NOMO-1 (cell line): Measurements from ENCODE around the gene OBSCN.

ENCODE experiments used
- DNase-seq, 2 experiments: peaks; one replicate each; lab custom pipeline; 2025; ENCODE audit not compliant: unreplicated experiment in 2 of 2; lab: John Stamatoyannopoulos, UW

The OBSCN gene

DNA sequence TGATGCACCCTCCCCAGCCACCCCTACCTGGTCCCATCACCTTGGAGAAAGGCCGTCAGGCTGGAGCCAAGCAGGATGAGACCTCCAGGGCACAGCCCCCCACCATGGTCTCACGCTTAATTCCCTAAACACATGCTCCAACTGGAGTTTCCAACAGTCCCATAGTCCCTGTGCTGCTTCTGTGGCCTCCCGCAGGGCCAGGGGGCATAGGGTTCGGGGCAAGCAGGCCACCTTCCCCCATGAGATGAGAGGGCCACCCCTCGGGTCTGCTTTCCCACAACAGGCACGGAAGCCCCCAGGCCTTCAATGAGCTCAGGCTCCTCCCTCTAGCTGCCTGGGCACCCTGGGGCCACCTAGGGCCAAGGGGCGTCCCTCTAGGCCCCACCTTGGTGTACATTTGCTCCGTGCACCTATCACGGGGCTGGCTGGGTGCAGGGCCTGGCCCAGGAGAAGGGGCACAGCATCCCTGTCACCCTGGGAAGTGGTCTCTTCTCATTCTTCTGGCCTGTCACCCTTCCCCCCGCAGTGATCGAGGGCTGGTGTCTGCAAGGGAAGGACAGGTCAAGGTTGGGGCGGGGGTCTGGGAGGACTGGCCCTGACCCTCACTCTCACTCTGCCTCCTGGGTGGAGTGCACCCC lies 156.3 kb downstream of the OBSCN start:
- no peak for DNase-seq

DNA sequence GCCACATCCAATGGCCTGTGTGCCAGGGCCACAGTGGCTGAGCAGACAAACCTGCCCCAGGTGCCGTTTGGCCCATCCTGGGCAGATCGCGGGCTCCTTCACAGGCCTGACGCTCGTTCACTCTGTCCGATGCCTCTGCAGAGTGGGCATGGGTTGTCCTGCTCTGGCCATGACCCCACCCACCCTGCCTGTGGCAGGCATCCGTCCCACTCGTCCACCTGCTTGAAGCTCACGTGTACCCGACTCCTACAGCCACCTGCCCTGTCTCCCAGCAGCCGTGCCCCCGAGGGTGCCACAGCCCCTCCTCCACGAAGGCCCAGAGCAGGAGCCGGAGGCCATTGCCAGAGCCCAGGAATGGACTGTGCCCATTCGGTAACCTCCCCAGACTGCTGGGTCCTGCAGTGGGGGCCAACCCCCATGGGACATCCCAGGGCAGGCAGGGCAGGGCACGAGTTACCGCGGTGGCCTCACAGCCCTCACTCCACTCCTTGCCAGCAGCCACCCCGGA lies 156.9 kb downstream of the OBSCN start:
- DNase-seq, result no peak

DNA sequence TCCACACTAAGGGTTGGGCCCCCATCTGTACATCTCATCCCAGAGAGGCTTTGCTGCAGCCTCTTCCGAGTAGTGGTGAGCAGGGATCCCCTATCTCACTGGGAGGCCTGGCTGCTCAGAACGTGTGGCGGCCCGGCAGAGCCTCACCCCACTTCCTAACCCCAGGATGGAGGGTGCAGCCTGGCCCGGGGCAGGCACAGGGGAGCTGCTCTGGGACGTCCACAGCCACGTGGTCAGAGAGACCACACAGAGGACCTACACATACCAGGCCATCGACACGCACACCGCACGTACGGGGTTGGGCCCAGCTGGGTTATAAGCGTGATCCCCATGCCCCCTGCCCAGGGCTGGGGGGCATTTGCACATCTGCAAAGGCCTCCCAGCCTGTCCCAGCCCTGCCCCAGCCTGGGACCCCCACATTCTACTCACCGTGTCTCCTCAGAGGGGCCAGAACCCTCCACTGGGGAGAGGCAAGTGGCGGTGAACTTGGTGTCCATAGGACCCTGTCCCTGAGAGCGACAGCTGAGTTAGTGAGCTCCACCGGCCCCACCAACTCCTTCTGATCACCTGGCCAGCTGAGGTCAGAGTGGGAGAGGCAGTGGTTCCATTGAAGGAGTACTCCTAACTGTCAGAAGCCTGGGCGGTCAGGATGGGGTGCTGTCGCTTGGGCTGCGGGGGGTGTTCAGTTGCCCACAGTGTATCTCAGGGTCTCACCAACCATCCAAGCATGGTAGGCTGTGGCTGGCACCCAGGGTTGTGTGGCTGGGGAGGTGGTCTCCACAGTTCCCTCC lies 157.6 kb downstream of the OBSCN start:
- no peak for DNase-seq

DNA sequence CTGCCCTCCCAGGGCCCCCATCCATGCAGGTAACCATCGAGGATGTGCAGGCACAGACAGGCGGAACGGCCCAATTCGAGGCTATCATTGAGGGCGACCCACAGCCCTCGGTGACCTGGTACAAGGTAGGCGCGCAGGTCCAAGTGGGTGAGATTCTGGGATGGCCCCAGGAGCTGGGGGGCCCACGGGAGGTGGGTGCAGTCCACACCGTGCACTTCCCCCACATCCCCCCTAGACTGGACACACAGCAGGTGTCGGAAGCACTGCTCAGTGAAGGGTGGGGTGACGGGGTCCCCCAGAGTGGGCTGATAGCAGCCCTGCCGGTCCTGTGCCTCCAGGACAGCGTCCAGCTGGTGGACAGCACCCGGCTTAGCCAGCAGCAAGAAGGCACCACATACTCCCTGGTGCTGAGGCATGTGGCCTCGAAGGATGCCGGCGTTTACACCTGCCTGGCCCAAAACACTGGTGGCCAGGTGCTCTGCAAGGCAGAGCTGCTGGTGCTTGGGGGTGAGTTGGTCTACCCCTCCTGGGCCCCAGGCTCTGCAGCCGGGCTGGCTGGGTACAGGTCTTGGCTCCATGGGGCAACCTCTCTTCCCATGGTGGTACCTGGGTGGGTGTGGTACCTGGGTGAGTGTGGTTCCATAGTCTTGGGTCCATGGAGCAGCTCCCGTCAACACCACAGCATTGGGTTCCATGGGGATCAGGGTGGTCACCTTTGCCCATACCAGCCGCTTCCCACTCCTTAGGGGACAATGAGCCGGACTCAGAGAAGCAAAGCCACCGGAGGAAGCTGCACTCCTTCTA lies 158.4 kb downstream of the OBSCN start:
- DNase-seq, result no peak

DNA sequence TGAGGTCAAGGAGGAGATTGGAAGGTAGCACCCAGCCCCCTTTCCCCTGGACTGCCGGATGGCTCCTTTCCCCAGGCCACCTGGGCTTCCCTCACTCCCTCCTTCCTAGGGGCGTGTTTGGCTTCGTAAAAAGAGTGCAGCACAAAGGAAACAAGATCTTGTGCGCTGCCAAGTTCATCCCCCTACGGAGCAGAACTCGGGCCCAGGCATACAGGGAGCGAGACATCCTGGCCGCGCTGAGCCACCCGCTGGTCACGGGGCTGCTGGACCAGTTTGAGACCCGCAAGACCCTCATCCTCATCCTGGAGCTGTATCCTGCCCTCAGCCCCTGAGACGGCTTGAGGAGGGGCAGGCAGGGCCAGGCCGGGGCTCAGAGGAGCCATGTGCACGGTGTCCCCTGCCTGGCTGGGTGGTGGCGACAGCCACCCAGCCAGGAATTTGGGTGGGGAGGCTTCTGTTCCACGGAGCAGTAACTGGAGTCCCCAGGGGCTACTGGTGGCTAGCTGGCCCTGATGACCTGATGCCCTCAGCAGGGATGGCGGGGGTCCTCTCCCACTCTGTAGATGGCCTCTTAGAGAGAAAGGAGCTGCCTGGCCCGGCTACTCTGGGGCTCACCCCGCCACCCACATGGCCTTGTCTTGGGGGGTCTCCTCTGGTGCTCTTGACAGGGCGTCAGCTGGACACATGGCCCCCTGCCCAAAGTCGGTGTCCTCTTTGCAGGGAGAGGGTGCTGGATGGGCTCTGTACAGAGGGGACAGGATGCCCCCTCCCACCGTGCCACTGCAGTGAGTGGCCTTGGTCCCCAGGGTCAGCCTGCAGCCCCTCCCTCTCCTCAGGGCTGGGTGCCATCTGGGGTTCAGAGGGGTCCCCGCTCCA lies 159.3 kb downstream of the OBSCN start:
- no peak for DNase-seq

DNA sequence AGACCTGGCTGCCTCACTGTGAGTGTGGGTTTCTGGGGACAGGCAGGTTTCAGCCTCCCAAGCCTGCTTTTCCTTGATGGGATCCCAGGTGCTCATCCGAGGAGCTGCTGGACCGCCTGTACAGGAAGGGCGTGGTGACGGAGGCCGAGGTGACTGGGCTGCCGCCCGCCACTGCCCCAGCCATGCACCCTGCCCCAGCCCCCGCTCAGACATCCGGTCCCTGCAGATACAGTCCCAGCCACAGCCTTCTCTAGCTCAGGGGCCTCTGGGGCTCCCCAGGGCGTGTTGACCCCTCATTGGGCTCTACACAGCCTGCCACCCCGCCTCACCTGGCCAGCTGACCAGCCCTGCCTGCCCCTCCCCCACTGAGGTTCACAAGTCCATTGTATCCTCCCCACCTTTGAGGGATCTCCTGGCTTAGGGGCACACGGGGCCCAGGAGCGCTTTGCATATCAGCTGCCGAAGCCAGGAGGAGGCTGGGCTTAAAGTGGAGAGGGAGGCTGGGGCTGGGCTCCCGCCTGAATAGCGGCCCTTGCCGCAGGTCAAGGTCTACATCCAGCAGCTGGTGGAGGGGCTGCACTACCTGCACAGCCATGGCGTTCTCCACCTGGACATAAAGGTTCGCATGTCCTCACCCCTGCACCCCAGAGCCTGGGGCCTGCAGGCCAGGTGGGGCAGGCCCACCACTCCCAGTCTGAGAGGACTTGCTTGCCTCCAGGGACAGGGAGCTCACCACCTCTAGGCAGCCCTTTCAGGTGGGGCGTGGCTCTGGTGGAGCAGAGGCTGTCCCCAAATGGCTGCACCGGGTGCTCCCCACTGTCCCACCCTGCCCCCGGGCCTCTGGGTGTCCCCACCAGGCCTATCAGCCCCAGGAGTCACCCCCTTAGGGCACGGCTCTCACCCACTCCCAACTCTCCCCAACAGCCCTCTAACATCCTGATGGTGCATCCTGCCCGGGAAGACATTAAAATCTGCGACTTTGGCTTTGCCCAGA lies 160.3 kb downstream of the OBSCN start:
- DNase-seq, result no peak

DNA sequence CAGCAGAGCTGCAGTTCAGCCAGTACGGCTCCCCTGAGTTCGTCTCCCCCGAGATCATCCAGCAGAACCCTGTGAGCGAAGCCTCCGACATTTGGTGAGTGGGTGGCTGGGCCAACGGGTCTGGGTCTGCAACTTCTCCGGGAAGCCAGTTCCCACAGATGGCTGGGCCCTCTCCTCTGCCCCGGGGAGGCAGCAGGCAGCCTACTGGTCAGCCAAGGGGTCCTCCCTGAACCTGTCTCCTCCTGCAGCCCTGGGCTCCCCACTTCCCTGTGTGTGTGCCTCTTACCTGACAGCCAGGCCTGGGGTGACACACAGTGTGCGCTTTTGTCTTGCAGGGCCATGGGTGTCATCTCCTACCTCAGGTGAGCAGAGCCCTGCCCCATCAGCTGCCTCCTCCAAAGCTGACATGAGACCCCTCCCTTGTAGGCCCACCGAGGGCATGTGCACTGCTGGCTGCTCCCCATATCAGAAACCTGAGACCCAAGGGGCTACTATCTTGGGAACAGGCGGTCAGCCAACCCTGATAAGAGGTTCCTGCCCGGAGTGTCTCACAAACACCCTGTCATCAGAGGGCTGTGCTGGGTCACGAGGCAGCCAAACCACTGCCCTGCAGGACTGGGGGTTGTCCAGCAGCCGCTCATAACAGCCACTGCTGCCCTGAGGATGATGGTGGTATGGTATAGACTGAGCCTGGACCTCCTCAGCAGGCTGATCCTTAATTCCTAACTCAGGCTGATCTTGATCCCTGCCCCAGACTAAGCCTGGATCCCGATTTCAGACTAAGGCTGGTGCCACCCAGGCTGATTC lies 161.2 kb downstream of the OBSCN start:
- no peak for DNase-seq

DNA sequence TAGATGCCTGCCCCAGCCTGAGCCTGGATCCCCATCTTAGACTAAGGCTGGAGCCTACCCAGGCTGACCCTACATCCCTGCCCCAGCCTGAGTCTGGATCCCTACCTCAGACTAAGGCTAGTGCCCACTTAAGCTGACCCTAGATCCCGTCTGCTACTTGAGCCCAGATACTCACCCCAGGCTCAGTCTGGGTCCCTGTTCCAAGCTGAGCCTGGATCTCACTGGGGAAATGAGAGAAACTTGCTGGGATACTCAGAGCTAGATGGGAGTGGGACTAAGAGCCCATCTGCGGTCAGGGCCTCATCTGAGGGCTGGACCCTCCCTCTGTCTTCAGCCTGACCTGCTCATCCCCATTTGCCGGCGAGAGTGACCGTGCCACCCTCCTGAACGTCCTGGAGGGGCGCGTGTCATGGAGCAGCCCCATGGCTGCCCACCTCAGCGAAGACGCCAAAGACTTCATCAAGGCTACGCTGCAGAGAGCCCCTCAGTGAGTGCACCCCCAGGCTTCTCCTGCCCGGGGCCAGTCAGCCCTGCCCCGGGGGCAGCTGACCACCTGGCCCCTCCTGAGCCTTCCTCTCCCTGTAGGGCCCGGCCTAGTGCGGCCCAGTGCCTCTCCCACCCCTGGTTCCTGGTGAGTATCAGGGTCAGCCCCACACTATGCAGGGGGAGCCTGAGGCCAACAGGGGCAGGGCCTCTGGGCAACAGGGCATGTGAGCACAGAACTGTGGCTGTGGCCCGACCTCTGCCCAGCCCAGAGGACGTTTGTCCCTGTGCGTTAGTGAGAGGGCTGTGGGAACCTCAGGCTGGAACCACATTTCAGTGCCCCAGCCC lies 162.0 kb downstream of the OBSCN start:
- no peak for DNase-seq

DNA sequence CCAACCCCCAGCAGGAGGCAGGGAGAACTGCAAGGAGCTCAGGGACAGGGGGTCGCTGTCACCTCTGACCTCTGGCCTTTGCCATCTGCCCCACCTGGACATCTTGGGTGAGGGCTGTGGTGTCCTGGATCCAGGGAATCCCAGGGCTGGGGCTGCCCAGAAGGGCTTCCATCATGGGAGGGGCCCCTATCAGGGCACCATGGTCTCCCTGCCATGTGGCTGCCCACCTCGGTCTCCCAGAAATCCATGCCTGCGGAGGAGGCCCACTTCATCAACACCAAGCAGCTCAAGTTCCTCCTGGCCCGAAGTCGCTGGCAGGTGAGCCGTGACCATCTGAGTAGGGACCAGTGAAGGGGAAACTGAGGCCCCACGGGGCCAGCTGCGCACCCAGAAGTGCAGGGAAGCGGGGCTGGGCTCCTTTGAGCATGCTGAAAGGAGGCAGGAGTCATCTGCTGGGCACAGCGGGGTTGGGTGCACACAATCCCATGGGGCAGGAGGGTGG lies 162.6 kb downstream of the OBSCN start:
- no peak for DNase-seq

DNA sequence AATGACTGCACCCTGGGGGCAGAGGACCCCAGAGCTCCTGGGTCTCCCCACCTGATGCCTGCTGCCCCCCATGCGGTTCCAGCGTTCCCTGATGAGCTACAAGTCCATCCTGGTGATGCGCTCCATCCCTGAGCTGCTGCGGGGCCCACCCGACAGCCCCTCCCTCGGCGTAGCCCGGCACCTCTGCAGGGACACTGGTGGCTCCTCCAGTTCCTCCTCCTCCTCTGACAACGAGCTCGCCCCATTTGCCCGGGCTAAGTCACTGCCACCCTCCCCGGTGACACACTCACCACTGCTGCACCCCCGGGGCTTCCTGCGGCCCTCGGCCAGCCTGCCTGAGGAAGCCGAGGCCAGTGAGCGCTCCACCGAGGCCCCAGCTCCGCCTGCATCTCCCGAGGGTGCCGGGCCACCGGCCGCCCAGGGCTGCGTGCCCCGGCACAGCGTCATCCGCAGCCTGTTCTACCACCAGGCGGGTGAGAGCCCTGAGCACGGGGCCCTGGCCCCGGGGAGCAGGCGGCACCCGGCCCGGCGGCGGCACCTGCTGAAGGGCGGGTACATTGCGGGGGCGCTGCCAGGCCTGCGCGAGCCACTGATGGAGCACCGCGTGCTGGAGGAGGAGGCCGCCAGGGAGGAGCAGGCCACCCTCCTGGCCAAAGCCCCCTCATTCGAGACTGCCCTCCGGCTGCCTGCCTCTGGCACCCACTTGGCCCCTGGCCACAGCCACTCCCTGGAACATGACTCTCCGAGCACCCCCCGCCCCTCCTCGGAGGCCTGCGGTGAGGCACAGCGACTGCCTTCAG lies 163.3 kb downstream of the OBSCN start:
- DNase-seq, result no peak

DNA sequence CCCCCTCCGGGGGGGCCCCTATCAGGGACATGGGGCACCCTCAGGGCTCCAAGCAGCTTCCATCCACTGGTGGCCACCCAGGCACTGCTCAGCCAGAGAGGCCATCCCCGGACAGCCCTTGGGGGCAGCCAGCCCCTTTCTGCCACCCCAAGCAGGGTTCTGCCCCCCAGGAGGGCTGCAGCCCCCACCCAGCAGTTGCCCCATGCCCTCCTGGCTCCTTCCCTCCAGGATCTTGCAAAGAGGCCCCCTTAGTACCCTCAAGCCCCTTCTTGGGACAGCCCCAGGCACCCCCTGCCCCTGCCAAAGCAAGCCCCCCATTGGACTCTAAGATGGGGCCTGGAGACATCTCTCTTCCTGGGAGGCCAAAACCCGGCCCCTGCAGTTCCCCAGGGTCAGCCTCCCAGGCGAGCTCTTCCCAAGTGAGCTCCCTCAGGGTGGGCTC lies 163.9 kb downstream of the OBSCN start:
- no peak for DNase-seq

DNA sequence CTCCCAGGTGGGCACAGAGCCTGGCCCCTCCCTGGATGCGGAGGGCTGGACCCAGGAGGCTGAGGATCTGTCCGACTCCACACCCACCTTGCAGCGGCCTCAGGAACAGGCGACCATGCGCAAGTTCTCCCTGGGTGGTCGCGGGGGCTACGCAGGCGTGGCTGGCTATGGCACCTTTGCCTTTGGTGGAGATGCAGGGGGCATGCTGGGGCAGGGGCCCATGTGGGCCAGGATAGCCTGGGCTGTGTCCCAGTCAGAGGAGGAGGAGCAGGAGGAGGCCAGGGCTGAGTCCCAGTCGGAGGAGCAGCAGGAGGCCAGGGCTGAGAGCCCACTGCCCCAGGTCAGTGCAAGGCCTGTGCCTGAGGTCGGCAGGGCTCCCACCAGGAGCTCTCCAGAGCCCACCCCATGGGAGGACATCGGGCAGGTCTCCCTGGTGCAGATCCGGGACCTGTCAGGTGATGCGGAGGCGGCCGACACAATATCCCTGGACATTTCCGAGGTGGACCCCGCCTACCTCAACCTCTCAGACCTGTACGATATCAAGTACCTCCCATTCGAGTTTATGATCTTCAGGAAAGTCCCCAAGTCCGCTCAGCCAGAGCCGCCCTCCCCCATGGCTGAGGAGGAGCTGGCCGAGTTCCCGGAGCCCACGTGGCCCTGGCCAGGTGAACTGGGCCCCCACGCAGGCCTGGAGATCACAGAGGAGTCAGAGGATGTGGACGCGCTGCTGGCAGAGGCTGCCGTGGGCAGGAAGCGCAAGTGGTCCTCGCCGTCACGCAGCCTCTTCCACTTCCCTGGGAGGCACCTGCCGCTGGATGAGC lies 164.5 kb downstream of the OBSCN start:
- DNase-seq, result no peak

DNA sequence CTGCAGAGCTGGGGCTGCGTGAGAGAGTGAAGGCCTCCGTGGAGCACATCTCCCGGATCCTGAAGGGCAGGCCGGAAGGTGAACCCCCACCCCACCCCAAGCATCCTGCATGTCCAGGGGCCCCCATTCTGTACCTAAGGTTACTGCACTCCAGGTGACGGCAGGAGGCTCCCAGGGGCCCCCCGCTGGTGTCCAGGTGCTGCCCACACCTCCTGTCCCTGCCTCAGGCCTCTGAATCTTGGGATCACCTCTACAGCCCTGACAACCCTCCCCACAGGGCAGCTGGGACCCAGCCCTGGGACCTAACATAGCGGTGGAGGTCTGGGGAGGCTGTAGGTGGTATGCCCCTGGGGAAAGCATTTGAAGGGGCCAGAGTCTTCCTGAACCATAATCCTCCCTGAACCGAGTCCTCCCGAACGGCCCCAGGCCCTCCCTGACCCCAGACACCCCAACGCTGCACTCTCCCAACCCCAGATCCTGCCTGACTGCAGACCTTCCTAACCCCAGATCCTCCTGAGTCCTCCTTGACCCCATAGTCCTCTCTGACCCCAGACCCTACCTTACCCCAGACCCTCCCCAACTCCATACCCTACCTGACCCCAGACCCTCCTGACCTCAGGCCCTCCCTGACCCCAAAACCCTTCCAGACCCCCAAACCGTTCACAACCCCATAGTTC lies 165.3 kb downstream of the OBSCN start:
- no peak for DNase-seq

DNA sequence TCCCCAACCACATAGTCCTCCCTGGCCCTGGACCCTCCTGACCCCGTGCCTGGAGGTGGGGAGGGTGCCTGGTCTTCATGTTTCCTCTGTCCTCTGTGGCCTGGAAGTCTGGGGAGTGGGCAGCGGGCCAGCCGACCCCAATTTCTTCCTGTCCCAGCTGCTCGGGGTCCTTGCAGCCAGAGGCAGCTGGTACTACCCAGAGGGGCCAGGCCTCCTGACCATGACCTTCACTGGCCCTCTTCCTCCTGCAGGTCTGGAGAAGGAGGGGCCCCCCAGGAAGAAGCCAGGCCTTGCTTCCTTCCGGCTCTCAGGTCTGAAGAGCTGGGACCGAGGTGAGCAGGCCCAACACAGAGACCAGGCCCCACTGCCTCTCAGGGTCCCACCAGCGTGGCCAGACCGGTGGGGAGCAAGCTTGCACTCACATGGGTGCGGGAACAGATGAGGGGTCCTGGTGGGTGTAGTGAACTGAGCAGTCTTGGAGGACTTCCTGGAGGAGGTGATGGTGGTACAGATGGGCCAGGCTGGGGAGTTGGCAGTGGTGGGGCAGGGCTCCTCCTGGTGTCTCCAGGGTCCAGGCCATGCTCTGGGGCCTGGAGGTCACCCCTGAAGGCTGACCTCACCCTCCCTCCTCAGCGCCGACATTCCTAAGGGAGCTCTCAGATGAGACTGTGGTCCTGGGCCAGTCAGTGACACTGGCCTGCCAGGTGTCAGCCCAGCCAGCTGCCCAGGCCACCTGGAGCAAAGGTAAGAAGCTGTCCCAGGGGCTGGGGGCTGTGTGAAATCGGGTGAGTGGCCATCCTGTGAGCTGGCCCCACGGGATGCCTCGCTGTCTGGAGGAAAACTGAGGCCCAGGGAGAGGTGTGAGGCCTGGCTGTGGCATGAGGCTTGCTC lies 166.1 kb downstream of the OBSCN start:
- DNase-seq, result no peak
